Right atrium auricular region (tissue), 2 donors: ENCODE measurements around the gene DHRS3. TPM values are rescaled to one million over a fixed set of nuclear protein-coding genes. Genes with fewer than 3 reads are reported as not detected.

ENCODE experiments used
- DNase-seq: peaks from one replicate; pipeline ENCODE4 v3.0.0-alpha.2; 2019; ENCODE audit warnings: low spot score
- H3K27ac ChIP-seq, 2 donors: fragments of 200-600 bp; sonication (generic); 1 replicate in 1 of 2; 2 replicates in 1 of 2; pipeline ENCODE4 v1.5.1; 2016 to 2019
- H3K27me3 ChIP-seq, 2 donors: fragments of 200-600 bp; sonication (generic); one replicate each; pipeline versions ENCODE4 v1.5.1 to v1.6.0; 2017 to 2019
- H3K36me3 ChIP-seq: fragments of 200-600 bp; sonication (generic); one replicate; pipeline ENCODE4 v1.5.1; 2016
- H3K4me1 ChIP-seq, 2 donors: fragments of 200-600 bp; sonication (generic); one replicate each; pipeline versions ENCODE4 v1.5.1 to v1.6.0; 2017 to 2019
- H3K4me3 ChIP-seq, 2 donors: fragments of 200-600 bp; sonication (generic); 1 replicate in 1 of 2; 2 replicates in 1 of 2; pipeline ENCODE4 v1.5.1; 2017 to 2019; ENCODE audit warnings: mild to moderate bottlenecking in 1 of 2, moderate library complexity in 1 of 2
- H3K9me3 ChIP-seq, 2 donors: fragments of 200-600 bp; sonication (generic); one replicate each; pipeline ENCODE4 v1.5.1; 2019
- CTCF ChIP-seq, 2 donors: fragments of 200-600 bp; sonication (generic); IDR thresholded peaks; one replicate each; pipeline ENCODE4 v1.5.1; 2019; ENCODE audit warnings: antibody characterized with exemption in 2 of 2
- total RNA-seq, 2 donors: library from RNA; depleted of rRNA; stranded (reverse); fragments of >200 nt; gene quantifications; one replicate each; pipeline ENCODE4 v1.1.0, GENCODE V29; 2016

DHRS3 gene
- total RNA-seq, 2 donors from 2014 or later, result 50.4 to 78.9 TPM

GRCh38 chr1:12583484-12583883, 34.5 kb downstream of the DHRS3 start:
- H3K4me1 ChIP-seq, result no peaks in the 10 kb centered on the region
- DNase-seq, result no peak
- H3K4me3 ChIP-seq, result no peak overlapping the region
- H3K27ac ChIP-seq, result no peak overlapping the region
- H3K36me3 ChIP-seq, result peaks cover 11% of the 10 kb centered on the region
- no peak for TF ChIP-seq CTCF (IDR thresholded peaks at IDR 0.05)
- H3K27me3 ChIP-seq, result no peaks in the 10 kb centered on the region
- no peaks in the 10 kb centered on the region for H3K9me3 ChIP-seq

- no peak for DNase-seq
- Histone ChIP-seq H3K9me3 (no peaks in the 10 kb centered on the region), H3K4me3 (no peak overlapping the region), H3K4me1 (no peaks in the 10 kb centered on the region), H3K36me3 (peaks cover 18% of the 10 kb centered on the region), H3K27ac (no peak overlapping the region), H3K27me3 (no peaks in the 10 kb centered on the region)
- TF ChIP-seq CTCF (IDR thresholded peaks at IDR 0.05), result no peak
Measured at GRCh38 chr1:12582649-12583048, 35.4 kb downstream of the DHRS3 start.

GRCh38 chr1:12581179-12581578, 36.8 kb downstream of the DHRS3 start:
- TF ChIP-seq CTCF (IDR thresholded peaks at IDR 0.05), result no peak

GRCh38 chr1:12580054-12580887, 37.7 kb downstream of the DHRS3 start:
- H3K9me3 ChIP-seq, result no peaks in the 10 kb centered on the region
- no peak for TF ChIP-seq CTCF (IDR thresholded peaks at IDR 0.05)
- no peaks in the 10 kb centered on the region for H3K4me1 ChIP-seq
- peak; percentile 79 for DNase-seq
- H3K27ac ChIP-seq, result peak overlapping the region; percentile 9 to 72
- H3K36me3 ChIP-seq, result peaks cover 34% of the 10 kb centered on the region
- H3K4me3 ChIP-seq, result no peak overlapping the region
- H3K27me3 ChIP-seq, result no peaks in the 10 kb centered on the region

More at GRCh38 chr1:12581179-12581578, 36.8 kb downstream of the DHRS3 start:
- DNase-seq, result no peak
- peak overlapping the region in 1 of 2 donors; percentile 11 for H3K27ac ChIP-seq
- H3K9me3 ChIP-seq, result no peaks in the 10 kb centered on the region
- no peaks in the 10 kb centered on the region for H3K27me3 ChIP-seq
- H3K4me3 ChIP-seq, result no peak overlapping the region
- H3K4me1 ChIP-seq, result no peaks in the 10 kb centered on the region
- peaks cover 32% of the 10 kb centered on the region for H3K36me3 ChIP-seq

- DNase-seq, result no peak
Measured at GRCh38 chr1:12578860-12579422, 39.1 kb downstream of the DHRS3 start.

More at GRCh38 chr1:12578860-12579422, 39.1 kb downstream of the DHRS3 start:
- H3K9me3 ChIP-seq, result no peaks in the 10 kb centered on the region
- H3K27ac ChIP-seq, result no peak overlapping the region
- H3K36me3 ChIP-seq, result peaks cover 47% of the 10 kb centered on the region
- H3K27me3 ChIP-seq, result no peaks in the 10 kb centered on the region
- no peak for TF ChIP-seq CTCF (IDR thresholded peaks at IDR 0.05)
- peaks cover 0 to 2% of the 10 kb centered on the region in 2 donors for H3K4me1 ChIP-seq
- H3K4me3 ChIP-seq, result no peak overlapping the region
